Gastroesophageal sphincter (tissue), 4 donors: ENCODE results near the gene PLXNB1. TPM values are rescaled to one million over a fixed set of nuclear protein-coding genes. Genes with fewer than 3 reads are reported as not detected.
A peak's percentile ranks its signal among the peaks of the same experiment; 100 is the strongest.

ENCODE experiments used
- ATAC-seq: fragments of 150-250 bp; one replicate; pipeline ENCODE4 v1.9.1; 2016; ENCODE audit warnings: mild to moderate bottlenecking, moderate library complexity
- H3K27ac ChIP-seq, 4 donors: fragments of 200-600 bp; sonication (generic) in 3 of 4; 1 replicate in 3 of 4; 2 replicates in 1 of 4; pipeline ENCODE4 v1.5.1; 2016 to 2019
- H3K27me3 ChIP-seq: fragments of 200-600 bp; sonication (generic); one replicate; pipeline ENCODE4 v1.5.1; 2019
- H3K36me3 ChIP-seq, 2 donors: fragments of 200-600 bp; sonication (generic); one replicate each; pipeline ENCODE4 v1.5.1; 2019; ENCODE audit warnings: control low read depth in 1 of 2
- H3K4me1 ChIP-seq, 3 donors: fragments of 200-600 bp; sonication (generic); 1 replicate in 2 of 3; 2 replicates in 1 of 3; pipeline ENCODE4 v1.5.1; 2016 to 2019; ENCODE audit warnings: control low read depth in 2 of 3
- H3K4me3 ChIP-seq, 2 donors: fragments of 200-600 bp; sonication (generic); one replicate each; pipeline ENCODE4 v1.5.1; 2019; ENCODE audit warnings: mild to moderate bottlenecking in 1 of 2, moderate library complexity in 1 of 2
- H3K9me3 ChIP-seq, 3 donors: fragments of 200-600 bp; sonication (generic); one replicate each; pipeline ENCODE4 v1.5.1; 2017 to 2019; ENCODE audit warnings: control low read depth in 2 of 3
- CTCF ChIP-seq, 4 experiments: fragments of 200-600 bp in 2 of 4; fragments of 450-650 bp in 2 of 4; sonication (generic) in 1 of 4; IDR thresholded peaks; one replicate each; pipeline ENCODE4 v1.5.1; 2017 to 2019; ENCODE audit warnings: antibody characterized with exemption in 4 of 4, mild to moderate bottlenecking in 2 of 4, moderate library complexity in 2 of 4
- EP300 ChIP-seq: sonication (generic); formaldehyde crosslinking; IDR thresholded peaks from one replicate; pipeline ENCODE4 v1.6.1; 2017; ENCODE audit warnings: antibody characterized with exemption, mild to moderate bottlenecking
- POLR2A ChIP-seq, 2 donors: fragments of 450-650 bp; IDR thresholded peaks; one replicate each; pipeline ENCODE4 v1.6.1; 2017; ENCODE audit warnings: antibody characterized with exemption in 2 of 2, mild to moderate bottlenecking in 2 of 2, moderate library complexity in 1 of 2
- POLR2AphosphoS5 ChIP-seq: sonication (generic); formaldehyde crosslinking; IDR thresholded peaks from one replicate; pipeline ENCODE4 v1.6.1; 2017; ENCODE audit warnings: antibody characterized with exemption
- WGBS, 2 donors: methylation state at CpG; one replicate each; pipeline ENCODE4 v1.1.5; 2018; ENCODE audit warnings: low coverage in 1 of 2; 5-methylcytosine and 5-hydroxymethylcytosine counted together
- total RNA-seq, 4 donors: library from RNA; depleted of rRNA; stranded (reverse); fragments of >200 nt; gene quantifications; one replicate each; pipeline ENCODE4 v1.1.0, GENCODE V29; 2016

PLXNB1 gene
- total RNA-seq, 4 donors from 2014 or later, result 125 to 186 (median 147) TPM

- Histone ChIP-seq H3K36me3 (peaks cover 0 to 29% of the 10 kb centered on the region in 2 donors), H3K27me3 (no peaks in the 10 kb centered on the region), H3K9me3 (no peaks in the 10 kb centered on the region), H3K27ac (peak overlapping the region; percentile 92 to 97 (median 93)), H3K4me1 (peaks cover 6 to 38% (median 15%) of the 10 kb centered on the region in 3 donors), H3K4me3 (no peak overlapping the region)
- no peak for TF ChIP-seq POLR2A (IDR thresholded peaks at IDR 0.05)
- peak in 3 of 4 experiments; percentile 89 to 90 (median 89) for TF ChIP-seq CTCF (IDR thresholded peaks at IDR 0.05)
- TF ChIP-seq POLR2AphosphoS5, result no peak
- TF ChIP-seq EP300, result no peak
- 41 to 54% methylated on average over 5 of the region's 6 CpGs for WGBS, 2 donors
- ATAC-seq, result no peak
These were observed 29.0 kb downstream of the PLXNB1 start for GRCh38 chr3:48400824-48401433.

GRCh38 chr3:48399387-48400172 is 30.3 kb downstream of the PLXNB1 start:
- no peak for ATAC-seq

GRCh38 chr3:48398701-48399386 is 31.0 kb downstream of the PLXNB1 start:
- WGBS, 2 donors, result 40 to 43% methylated on average over 1 to 3 of the region's 11 CpGs

More at GRCh38 chr3:48399387-48400172, 30.3 kb downstream of the PLXNB1 start:
- Histone ChIP-seq H3K36me3 (peaks cover 0 to 15% of the 10 kb centered on the region in 2 donors), H3K27ac (peak overlapping the region in 2 of 4 donors; percentile 92 to 93), H3K27me3 (no peaks in the 10 kb centered on the region), H3K4me1 (peaks cover 6 to 28% (median 15%) of the 10 kb centered on the region in 3 donors), H3K9me3 (no peaks in the 10 kb centered on the region), H3K4me3 (no peak overlapping the region)
- 43 to 100% methylated on average over 1 of the region's 4 CpGs for WGBS, 2 donors
- TF ChIP-seq POLR2AphosphoS5, result no peak
- no peak for TF ChIP-seq CTCF (IDR thresholded peaks at IDR 0.05)
- no peak for TF ChIP-seq POLR2A (IDR thresholded peaks at IDR 0.05)
- no peak for TF ChIP-seq EP300

More at GRCh38 chr3:48398701-48399386, 31.0 kb downstream of the PLXNB1 start:
- no peak for TF ChIP-seq EP300
- TF ChIP-seq POLR2A (IDR thresholded peaks at IDR 0.05), result no peak
- no peak for TF ChIP-seq CTCF (IDR thresholded peaks at IDR 0.05)
- no peak for TF ChIP-seq POLR2AphosphoS5
- Histone ChIP-seq H3K9me3 (no peaks in the 10 kb centered on the region), H3K4me3 (no peak overlapping the region), H3K4me1 (peaks cover 6 to 28% (median 15%) of the 10 kb centered on the region in 3 donors), H3K27ac (peak overlapping the region in 2 of 4 donors; percentile 92 to 93), H3K27me3 (no peaks in the 10 kb centered on the region), H3K36me3 (peaks cover 0 to 8% of the 10 kb centered on the region in 2 donors)
- ATAC-seq, result no peak
